ENCODE measurements around the gene GOLGA8M.
"Not testable (repeated sequence)": the region's sequence is repeated elsewhere in the genome, so short reads cannot be mapped to it uniquely, and the experiment has no call there.

The GOLGA8M gene

DNA sequence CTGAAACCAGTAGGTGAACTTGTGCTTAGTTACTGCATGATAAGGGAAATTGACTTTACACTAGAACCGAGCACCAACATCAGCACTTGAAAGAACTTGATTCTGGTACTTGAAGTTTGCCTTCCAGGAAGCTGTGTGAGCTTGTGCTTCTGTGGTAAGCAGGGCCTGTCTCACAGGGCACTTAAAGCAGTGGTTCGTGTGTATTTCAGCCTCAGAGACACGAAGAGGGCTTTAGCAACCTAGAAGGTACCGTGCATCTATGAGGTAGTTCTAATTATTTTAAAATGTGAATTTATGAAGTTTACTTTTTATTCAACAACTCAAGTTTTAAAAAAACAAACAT is 56.2 kb downstream of the GOLGA8M start:
- not testable (repeated sequence) for DNase-seq

DNA sequence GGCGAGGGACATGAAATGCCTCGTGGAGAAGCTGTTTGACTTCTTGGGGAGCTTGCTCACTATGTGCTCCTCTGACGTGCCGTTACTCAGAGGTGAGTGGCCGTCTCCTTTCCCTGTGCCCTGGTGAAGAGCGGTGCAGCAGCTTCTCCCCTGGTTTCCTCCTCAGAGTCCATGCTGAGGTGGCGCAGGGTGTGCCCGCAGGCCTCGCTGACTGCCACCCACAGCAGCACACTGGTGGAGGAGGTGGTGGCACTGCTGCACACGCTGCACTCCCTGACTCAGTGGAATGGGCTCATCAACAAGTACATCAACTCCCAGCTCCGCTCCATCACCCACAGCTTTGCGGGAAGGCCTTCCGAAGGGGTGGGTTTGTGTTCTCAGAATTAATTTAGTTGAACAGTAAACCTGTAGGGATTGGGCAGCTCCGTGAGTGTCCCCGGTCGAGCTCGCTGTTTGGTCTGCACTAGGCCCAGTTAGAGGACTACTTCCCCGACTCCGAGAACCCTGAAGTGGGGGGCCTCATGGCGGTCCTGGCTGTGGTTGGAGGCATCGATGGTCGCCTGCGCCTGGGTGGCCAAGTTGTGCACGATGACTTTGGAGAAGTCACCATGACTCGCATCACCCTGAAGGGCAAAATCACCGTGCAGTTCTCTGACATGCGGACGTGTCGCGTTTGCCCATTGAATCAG is 56.7 kb downstream of the GOLGA8M start:
- not testable (repeated sequence) for DNase-seq

DNA sequence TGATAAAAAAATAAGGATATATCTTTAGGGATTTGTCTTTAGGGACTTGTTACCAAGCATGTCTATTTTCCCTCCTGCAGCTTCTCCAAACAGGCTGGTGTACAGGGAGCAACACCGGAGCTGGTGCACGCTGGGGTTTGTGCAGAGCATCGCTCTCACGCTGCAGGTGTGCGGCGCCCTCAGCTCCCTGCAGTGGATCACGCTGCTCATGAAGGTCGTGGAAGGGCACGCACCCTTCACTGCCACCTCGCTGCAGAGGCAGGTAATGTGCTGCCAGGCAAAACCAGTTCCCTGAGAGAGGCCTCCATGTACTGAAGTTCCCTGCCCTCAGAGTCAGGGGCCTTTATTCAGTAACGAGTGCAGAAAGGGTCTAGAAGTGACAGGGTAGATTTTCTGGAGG is 58.0 kb downstream of the GOLGA8M start:
- not testable (repeated sequence) for DNase-seq

DNA sequence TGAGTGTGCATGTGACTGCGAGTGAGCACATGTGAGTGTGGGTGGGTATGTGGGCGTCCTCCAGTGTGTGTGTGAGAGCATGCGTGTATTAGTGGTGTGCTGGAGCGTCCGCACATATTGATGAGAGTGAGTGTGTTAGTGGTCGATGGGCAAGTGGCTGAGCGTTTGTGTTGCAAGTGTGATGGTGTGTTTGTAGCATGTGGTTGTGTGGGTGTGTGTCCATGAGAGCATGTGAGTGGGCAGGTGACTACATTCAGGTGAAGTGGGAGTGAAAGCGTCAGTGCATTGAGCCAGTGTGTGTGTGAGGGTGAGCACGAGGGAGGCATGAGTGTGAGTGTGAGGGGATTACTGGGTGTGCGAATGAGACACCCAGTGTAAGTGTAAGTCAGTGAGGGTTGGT is 59.7 kb downstream of the GOLGA8M start:
- DNase-seq, result not testable (repeated sequence)
